Brain microvascular endothelial cell (primary cell): Measurements from ENCODE around the gene AUTS2.

Source experiments
- DNase-seq: peaks from one replicate; pipeline ENCODE4 v3.0.0-alpha.2; 2020
- H3K27ac ChIP-seq: fragments of 250-450 bp; sonication (Bioruptor Pico); 2 replicates; pipeline ENCODE4 v1.5.1; 2020; ENCODE audit warnings: mild to moderate bottlenecking, moderate library complexity
- H3K27me3 ChIP-seq: fragments of 250-450 bp; sonication (Bioruptor Pico); replicated peaks from 2 replicates; pipeline ENCODE4 v1.5.1; 2020; ENCODE audit warnings: mild to moderate bottlenecking
- H3K36me3 ChIP-seq: fragments of 250-450 bp; sonication (Bioruptor Pico); replicated peaks from 2 replicates; pipeline ENCODE4 v1.5.1; 2020; ENCODE audit warnings: mild to moderate bottlenecking
- H3K4me3 ChIP-seq: 2 replicates; pipeline ENCODE4 v1.5.1; 2011; ENCODE audit warnings: low read depth, mild to moderate bottlenecking, control low read depth, low read length, moderate library complexity
- in situ Hi-C: cut with HindIII; loops from 2 replicates; pipeline ENCODE4 v1.10.0; 2017; ENCODE audit warnings: low sequenced_read_pairs, low pct_ligation_motif_present
- TF ChIP-seq, protein P1 (sequence below): IDR thresholded peaks from 2 replicates; pipeline ENCODE4 v1.5.1; 2011; ENCODE audit warnings: low read depth, mild to moderate bottlenecking, moderate library complexity, low read length, control low read depth, inconsistent platforms; ENCODE audit errors: missing control alignments

Gene AUTS2

DNA sequence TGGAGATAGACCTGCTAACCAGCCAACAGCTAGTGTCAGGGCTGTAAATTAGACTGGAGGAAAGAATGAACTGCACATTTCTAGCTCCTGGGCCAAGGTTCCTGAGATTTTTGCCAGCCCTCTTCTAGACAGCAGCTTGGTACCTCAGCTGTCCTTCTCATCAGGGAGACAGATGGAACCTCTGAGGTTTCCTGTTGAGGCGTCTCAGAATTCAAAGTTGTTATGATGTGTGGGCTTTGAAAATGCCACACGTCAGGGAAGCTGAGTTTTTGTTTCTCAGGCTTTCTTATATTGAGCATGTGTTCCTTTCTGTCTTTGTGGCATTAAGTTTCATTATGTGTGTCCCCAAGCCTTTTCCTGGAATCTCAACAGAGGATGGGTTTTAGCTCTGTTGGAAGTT, 736.6 kb downstream of the AUTS2 start:
- Histone ChIP-seq H3K27me3 (no peaks in the 10 kb centered on the region), H3K36me3 (no peaks in the 10 kb centered on the region), H3K27ac (no peak overlapping the region), H3K4me3 (no peak overlapping the region)
- no peak for DNase-seq
- TF ChIP-seq, protein P1, sequence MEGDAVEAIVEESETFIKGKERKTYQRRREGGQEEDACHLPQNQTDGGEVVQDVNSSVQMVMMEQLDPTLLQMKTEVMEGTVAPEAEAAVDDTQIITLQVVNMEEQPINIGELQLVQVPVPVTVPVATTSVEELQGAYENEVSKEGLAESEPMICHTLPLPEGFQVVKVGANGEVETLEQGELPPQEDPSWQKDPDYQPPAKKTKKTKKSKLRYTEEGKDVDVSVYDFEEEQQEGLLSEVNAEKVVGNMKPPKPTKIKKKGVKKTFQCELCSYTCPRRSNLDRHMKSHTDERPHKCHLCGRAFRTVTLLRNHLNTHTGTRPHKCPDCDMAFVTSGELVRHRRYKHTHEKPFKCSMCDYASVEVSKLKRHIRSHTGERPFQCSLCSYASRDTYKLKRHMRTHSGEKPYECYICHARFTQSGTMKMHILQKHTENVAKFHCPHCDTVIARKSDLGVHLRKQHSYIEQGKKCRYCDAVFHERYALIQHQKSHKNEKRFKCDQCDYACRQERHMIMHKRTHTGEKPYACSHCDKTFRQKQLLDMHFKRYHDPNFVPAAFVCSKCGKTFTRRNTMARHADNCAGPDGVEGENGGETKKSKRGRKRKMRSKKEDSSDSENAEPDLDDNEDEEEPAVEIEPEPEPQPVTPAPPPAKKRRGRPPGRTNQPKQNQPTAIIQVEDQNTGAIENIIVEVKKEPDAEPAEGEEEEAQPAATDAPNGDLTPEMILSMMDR, result no peak
- in situ Hi-C loops, result no loop called here

DNA sequence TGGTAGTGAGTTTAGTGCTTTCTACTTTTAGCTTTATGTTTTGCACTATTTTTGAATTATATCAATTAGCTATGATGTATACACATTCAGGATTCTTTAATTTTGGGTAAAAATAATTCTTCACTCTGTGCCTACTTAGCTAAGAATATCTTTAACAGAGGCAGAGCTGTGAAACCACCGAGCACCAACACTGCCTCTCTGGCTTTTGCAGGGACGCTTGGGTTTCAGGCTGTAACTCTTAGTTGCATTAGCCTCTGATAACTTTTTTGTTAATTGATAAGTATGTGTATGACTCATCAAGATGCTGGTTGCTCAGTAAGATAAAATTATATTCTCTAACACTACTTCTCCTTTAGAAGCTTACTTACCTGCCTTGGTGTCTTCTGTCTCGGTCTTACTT, 738.3 kb downstream of the AUTS2 start:
- in situ Hi-C loops, result no loop called here
- TF ChIP-seq, protein P1, result no peak
- H3K27ac ChIP-seq, result no peak overlapping the region
- H3K27me3 ChIP-seq, result no peaks in the 10 kb centered on the region
- H3K36me3 ChIP-seq, result no peaks in the 10 kb centered on the region
- no peak overlapping the region for H3K4me3 ChIP-seq
- no peak for DNase-seq

DNA sequence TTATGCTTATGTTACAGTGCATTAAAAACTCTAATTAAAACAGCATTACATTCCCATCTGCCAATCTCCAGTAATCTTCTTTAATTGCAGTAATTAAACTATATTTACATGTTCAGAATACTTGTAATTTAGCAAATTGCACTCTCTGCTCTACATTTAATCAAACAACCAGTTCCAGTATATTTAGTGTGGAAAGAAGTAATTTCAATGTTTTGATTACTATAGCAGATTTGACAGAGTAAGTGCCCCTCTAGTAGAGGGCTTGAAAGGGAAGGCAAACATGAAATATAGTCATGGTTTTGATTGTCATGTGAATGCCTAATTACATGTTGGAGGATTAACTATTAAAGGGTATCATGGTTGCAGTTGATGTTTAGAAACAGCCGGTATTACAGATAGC, 739.7 kb downstream of the AUTS2 start:
- Histone ChIP-seq H3K27me3 (no peaks in the 10 kb centered on the region), H3K27ac (no peak overlapping the region), H3K36me3 (no peaks in the 10 kb centered on the region), H3K4me3 (no peak overlapping the region)
- DNase-seq, result no peak
- in situ Hi-C loops, result no loop called here
- TF ChIP-seq, protein P1, result no peak

DNA sequence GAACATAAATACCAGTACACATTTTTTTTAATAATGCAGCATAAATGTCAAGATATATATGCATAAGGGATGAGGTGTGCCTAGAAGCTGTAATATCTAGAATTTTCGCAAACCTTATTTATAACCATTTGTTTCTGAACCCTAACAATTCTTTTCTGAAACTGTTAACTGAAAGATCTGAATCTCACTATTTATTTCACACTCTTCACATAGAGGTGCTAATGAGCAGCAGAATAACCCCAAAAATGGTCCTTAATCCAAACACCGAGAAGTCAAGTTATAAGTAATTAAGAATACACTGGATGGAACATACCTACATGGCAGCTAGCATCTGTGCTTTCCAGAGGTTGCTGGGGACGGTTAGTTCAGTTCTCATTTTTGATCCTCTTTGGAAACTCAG, 742.0 kb downstream of the AUTS2 start:
- no peak for DNase-seq
- H3K4me3 ChIP-seq, result no peak overlapping the region
- no peak overlapping the region for H3K27ac ChIP-seq
- TF ChIP-seq, protein P1, result no peak
- in situ Hi-C loops, result no loop called here
- no peaks in the 10 kb centered on the region for H3K27me3 ChIP-seq
- no peaks in the 10 kb centered on the region for H3K36me3 ChIP-seq

DNA sequence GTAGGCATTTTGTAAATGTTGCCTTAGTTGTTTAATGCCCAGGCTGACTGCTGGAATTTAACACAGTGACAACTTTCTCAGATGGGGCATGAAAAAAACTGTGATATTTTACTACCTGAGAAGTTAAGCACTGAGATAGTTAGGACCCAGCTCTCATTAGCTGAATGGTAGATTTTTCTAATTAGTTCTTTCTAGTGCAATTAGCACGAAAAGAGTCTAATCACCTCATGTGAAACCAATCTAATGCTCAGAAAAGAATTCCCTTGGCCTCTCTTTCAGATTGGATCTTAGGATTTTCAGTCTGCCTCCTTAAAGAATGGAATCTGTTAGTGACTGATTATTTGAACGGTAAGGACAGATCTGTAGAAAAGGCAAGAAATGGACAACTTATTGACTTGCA, 743.2 kb downstream of the AUTS2 start:
- no peak overlapping the region for H3K4me3 ChIP-seq
- TF ChIP-seq, protein P1, result no peak
- H3K36me3 ChIP-seq, result no peaks in the 10 kb centered on the region
- in situ Hi-C loops, result no loop called here
- no peak overlapping the region for H3K27ac ChIP-seq
- no peak for DNase-seq
- no peaks in the 10 kb centered on the region for H3K27me3 ChIP-seq

DNA sequence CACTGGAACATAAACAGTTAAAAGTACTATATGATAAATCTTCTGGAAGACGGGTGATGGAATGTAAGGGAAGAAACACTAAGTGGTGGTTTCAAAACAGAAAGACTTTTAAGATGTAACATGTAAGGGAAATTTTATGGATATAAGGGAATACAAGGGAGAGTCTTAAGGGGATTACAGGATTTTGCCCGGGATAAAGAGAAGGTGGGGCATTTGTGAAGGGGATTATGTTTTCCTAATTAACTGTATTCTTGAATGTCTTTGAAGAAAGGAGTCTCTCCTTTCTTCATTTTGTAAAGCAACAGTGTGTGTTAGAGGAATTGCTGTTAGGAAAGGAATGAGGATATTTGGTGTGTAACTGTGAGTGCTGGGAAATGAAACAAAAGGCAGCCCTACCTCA, 745.2 kb downstream of the AUTS2 start:
- H3K36me3 ChIP-seq, result no peaks in the 10 kb centered on the region
- DNase-seq, result no peak
- TF ChIP-seq, protein P1, result no peak
- in situ Hi-C loops, result no loop called here
- no peaks in the 10 kb centered on the region for H3K27me3 ChIP-seq
- H3K4me3 ChIP-seq, result no peak overlapping the region
- no peak overlapping the region for H3K27ac ChIP-seq
